CD4-positive, alpha-beta T cell treated with Interleukin-12 subunit alpha and Interleukin-12 subunit beta, for 1 hour (primary cell): ENCODE data around the gene MACF1.

Experiments used
- DNase-seq: peaks from one replicate; pipeline ENCODE4 v3.0.0-alpha.2; 2020

The MACF1 gene

DNA sequence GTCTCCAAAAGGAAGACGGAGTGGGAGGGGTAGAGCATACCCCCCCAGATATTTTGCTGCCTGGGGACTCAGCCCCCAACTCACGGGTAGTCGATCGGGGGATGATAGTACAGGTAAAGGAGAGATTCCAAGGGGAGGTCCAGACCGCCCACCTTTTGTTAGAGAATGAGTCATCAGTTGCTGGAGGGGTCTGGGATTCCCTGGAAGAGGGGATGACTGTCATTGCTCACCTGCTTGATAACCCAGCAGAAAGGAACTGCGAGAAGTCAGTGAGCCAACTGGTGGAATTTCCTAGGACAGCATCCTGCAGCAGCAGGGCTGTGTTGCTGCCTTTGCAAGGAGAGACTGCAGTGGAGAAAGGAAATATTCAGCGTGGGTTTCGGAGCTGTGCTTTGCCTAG is 64.4 kb downstream of the MACF1 start:
- DNase-seq, result no peak

DNA sequence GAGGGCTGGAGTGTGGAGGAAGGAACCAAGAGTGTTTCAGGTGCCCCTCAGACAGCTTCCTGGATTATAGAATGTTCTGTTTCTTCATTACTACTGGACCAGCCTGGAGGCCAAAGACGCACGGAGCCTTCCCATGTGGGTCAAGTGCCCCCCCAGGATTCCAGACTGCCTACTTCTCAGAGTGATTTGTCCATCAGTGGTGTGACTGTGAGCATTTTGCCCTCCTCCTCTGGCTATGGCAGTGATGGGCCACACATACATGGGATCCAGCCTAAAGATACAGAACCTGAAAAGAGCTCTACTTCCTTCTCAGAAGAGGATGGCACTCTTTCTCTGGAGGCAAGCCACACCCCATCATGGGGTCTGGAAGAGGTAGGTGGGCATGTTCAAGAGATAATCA is 64.9 kb downstream of the MACF1 start:
- DNase-seq, result no peak

DNA sequence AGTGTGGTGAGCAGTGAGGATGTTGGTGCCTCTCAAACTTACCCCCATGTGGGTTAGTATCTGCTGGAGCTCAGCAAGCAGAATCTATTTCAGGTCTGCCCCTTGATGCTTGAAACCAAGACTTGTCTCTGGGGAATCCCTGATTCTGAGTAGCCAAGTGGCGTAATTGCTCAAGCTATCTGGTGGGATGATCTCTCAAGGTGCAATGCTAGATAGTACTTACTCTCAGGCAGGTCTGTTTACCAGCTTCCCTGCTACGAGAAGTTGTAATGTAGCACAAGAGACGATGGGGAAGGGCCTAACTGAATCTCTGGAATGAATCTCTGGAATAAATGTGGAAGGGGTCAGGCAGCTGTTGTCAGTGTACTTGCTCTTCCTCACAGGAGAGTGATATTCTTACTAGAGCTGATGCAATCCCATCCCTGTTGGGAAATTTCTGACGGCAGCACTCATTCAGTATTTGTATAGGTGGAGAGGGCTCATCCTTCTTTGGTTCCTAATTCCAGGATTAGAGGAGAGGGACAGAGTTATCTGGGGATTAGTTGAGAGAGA is 65.4 kb downstream of the MACF1 start:
- no peak for DNase-seq

DNA sequence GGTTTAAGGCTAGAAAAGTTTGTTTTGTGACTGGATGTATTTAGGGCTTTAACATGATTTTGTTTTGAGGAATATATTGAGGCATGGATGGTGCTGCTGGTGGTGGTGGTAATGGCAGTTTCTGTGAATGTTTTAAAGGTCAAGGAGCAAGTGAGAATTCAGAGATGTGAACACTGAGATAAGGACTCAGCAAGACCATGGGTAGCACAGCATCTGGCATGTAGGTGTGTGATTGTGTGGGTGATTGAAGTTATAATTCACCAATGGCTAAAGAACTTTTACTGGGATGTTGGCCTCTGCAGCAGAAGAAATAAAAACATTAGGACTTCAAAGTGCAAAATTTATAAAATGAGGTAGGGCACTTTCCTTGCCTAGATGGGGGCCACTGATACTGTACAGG is 65.9 kb downstream of the MACF1 start:
- no peak for DNase-seq

DNA sequence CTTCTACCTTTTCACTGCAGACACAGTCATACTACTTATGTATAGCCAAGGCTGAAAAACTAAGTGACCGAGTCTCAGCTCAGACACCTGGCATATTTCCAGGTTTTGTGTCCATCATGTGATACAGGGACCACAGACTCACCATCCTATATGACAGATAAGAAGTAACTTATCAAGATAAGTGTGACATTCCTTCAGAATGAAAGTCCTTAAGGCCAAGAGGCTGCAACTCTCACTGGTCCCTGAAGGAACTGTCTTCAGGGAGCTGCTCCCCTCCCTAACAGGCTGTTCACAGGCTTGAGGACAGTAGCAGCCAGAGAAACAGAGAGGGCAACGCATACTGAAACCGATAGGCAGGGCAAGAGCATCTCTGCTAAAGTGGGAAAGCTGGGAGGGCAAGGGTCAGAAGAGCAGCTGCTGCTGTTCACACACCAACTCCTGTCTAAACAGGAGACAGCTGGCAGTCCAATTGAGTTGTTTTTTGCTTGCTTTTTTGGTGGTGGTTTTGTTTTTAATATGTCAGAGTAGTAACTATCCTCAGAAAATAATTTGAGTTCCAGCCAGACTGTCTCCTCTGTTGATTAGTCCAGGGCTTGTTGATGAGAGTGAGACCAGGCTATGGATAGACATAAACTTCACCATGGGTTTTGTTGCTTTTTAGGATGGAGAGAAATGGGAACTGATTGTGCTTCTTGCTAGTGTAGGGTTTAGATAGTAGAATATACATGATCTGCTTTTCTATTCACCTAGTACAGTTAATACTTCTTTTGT is 67.7 kb downstream of the MACF1 start:
- DNase-seq, result no peak

DNA sequence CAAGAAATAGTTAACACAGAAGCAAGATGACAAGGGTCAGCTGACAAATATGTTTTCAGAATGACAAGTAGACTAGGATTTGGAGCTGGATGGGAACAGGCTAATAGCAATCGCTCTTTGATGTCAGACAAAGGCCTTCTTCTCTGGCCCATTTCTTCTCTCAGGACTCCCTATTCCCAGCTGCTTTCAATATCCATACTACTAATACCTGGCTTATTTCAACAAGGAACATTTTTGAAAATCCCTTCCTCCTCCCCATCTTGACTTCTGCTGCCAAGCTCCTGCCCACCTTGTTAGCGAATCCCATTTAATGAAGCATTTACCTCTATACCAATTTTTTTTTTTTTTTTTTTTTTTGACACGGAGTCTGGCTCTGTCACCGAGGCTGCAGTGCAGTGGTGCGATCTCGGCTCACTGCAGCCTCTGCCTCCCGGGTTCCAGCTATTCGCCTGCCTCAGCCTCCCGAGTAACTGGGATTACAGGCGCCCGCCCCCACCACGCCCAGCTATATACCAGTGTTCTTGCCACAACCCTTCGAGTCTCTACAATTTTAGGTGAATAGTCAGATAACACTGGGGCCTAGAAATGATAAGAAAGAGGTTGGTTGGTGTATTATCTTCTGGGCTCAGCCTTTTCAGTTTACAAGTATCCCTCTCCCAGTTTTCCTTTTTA is 68.4 kb downstream of the MACF1 start:
- DNase-seq, result no peak

DNA sequence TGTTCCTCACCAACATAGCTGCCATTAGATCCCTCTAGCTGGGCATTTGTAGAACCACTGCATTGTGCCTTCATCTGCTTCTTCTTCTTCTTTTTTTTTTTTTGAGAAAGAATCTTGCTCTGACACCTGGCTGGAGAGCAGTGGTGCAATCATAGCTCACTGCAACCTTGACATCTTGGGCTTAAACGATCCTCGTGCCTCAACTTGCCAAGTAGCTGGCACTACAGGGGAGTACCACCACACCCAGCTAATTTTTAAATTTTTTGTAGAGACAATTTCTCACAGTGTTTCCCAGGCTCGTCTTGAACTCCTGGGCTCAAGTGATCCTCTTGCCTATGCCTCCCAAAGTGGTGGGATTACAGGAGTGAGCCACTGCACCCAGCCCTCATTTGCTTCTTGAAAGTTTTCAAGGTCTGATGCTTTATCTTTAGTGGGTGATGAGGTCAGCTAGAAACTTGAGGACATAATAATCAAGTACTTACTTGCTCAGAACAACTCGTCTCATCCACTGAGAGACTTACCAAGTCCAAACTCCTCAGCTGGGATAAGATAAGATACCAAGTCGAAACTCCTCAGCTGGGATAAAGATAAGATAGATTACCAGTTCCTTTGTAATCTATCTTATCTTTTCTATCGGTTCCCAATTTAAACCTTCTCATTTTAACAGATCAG is 71.5 kb downstream of the MACF1 start:
- no peak for DNase-seq

DNA sequence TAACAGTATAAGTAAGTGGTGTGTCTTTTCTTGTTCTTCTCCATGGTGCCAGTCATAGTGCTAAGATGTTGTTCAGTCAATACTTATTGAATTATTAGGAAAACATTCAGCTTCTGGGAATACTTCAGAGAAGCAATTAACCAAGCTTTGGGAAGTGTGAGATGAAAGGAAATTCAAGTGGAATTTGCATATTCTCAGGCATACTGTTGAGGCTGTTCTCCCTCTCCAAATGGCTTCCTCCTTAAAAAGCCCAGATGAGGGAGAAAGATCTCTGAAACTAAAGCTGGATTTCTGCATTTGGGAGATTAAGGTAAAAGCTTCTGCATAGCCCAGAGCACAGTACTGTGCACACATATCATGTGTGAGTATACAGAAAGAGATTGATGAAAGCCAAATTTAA is 73.4 kb downstream of the MACF1 start:
- no peak for DNase-seq

DNA sequence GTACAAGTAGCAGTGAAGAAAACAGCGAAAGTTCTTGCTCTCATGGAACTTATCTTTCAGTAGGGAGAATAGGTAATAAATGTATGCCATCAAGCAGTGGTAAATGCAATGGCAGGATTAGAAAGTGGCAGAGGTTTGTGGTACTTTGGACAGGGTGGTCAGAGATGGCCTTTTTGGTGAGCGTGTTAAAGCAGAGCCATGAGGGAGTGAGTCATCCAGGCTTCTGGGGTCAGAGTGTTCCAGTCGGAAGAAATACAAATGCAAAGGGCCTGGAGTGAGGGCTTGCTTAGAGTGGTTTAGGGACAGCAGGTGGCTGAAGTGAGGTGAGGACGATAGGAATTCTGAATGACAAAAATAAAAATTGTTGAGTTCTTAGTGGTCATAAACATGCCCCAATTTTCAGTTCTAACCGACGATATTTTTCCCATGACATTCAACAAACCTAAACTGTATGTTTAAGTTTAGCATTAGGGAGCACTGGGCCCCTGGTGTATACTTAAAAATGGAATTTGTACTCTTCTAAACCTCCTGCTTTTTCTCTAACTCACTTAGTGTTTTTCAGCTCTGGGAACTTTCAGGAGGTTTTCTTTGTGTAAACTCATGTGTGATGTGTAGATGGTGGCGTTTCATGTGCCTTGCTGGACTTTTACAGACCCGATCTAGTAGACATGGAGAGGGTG is 78.2 kb downstream of the MACF1 start:
- no peak for DNase-seq

DNA sequence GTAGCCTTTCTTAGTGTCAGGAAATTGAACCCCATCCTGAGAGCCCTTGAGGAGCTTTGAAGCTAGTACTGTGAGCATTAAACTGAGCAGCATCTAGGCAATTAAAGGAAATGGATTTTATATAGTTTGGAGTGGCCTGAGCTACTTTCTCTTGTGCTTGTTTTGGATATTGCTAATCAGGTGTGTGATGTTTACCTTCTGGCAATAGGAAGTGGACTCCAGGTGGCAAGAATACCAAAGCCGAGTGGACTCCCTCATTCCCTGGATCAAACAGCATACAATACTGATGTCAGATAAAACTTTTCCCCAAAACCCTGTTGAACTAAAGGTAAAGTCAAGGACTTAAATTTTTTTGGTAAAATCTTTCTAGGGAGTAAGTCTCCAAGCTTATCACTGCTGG is 79.4 kb downstream of the MACF1 start:
- DNase-seq, result no peak

DNA sequence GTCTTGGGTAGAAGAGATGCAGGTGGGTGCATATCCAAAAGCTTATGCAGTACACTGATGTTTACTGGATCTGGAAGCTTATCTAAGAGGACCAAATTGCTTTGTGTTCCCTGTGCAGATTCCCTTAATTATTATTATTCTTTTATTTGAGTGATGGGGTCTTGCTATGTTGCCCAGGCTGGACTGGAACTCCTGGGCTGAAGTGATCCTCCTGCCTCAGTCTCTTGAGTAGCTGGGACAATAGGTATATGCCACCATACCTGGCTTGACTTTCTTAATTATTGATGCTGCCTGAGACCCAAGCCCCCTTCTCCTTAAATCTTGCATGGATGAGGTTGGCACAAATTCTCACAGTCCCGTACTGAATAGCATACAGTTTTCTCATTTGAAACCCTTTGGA is 83.0 kb downstream of the MACF1 start:
- no peak for DNase-seq

DNA sequence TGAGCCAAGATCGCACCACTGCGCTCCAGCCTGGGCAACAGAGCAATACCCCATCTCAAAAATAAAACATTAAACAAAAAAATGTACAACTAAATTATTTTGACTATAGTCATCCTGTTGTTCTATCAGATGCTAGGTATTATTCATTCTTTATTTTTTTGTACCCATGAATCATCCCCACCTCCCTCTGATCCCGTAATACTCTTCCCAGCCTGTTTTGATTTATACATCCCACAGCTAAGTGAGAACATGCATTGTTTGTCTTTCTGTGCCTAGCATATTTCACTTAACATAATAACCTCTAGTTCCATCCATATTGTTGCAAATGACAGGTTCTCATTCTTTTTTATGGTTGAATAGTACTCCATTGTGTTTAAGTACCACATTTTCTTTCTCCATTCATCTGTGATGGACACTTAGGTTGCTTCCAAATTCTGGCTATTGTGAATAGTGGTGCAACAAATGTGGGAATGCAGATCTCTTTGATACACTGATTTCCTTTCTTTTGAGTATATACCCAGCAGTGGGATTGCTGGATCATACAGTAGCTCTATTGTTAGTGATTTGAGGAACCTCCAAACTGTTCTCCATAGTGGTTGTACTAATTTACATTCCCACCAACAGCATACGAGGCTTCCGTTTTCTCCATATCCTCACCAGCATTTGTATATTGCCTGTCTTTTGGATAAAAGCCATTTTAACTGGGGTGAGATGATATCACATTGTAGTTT is 84.4 kb downstream of the MACF1 start:
- DNase-seq, result no peak

DNA sequence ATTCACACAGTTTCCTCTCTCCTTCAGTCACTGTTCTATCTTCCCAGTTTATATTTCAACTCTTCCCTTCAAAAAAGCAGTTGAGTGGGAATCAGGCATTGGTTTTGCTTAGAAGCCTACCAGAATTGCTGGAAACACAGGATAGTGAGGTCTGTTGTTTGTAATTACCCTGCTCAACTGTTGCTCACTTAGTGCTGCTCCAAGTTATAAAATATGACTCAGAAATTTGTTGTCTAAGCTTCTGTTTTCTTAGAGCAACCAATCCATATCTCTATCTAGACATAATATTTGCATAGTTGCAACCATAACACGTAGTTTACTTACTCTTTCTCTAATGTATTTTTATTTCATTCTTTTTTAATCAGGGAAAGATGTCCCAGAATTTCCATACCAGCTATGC is 87.9 kb downstream of the MACF1 start:
- no peak for DNase-seq

DNA sequence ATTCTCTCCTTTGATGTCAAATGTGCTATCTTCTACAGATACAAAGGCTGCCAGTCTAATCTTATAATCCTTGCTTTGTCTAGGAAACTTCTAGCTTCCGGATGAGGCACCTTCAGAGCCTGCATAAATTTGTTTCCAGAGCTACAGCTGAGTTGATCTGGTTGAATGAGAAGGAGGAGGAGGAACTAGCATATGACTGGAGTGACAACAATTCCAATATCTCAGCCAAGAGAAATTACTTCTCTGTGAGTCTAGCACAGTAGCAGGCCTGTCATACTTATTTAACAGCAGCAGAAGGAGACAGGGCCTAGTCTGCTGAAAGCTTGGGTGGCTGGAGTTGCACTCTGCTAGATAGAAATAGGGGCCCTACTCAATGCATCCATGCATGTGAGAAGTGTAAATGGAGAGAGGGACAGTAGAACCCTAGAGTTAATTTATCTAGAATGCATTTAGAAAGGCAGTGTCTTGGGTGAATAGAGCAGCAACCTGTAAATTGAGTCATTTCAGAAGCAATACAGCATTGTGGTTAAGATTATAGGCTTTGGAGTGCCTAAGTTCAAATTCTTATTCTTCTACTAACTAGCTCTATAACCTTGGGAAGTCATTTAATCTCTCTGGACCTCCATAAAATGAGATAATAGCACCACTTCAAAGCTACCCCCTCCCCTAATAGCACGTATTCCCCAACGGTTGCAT is 89.0 kb downstream of the MACF1 start:
- DNase-seq, result no peak

DNA sequence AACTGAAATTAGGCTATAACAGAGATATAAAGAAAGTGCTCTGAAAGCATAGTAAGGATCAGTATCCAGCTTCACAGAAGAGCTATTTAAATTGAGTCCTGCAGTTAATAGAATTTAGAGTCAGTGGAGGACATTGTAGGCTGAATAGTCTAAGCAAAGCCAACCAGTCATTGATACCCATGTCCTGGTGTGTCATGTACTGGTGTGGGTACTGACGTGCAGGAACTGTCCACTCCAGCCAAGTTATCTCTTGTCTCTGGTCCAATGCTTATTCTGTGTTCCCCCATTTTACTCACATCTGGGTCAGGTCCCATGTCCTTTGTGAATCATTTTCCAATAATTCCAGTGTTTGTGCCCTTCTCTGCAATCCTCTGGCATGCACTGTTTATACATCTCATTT is 90.0 kb downstream of the MACF1 start:
- DNase-seq, result no peak

DNA sequence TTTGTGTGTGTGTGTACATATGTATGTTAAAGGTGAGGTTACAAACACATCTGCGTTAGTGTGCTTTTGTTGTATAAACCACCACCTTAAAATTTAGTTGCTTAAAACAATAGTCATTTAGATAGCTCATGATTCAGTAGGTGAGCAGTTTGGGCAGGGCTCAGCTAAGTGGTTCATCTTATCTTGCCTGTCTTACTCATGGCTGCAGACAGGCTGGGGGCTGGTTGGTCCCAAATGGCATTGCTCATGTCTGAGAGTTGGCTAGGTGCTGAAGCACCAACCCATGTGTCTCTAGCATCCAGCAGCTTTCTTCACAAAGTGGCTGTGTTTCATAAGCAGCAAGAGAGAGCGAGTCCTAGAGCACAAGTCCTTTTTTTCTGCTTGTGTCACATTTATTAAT is 91.4 kb downstream of the MACF1 start:
- no peak for DNase-seq

DNA sequence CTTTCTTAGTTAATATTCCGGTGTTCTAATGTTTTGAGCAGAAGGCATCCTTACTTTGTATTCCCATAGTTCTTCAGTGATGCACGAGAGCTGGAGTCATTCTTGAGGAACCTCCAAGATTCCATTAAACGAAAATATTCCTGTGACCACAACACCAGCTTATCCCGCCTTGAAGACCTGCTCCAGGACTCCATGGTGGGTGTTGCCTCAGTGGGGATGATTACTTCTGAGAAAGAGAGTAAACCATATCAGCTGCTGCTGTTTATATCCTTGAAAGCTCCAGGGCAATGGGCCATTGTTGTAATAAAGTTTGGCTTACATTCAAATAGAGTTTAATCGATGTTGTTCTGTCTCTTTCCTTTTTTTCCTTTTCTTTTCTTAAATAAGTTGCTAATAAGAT is 93.1 kb downstream of the MACF1 start:
- DNase-seq, result no peak

DNA sequence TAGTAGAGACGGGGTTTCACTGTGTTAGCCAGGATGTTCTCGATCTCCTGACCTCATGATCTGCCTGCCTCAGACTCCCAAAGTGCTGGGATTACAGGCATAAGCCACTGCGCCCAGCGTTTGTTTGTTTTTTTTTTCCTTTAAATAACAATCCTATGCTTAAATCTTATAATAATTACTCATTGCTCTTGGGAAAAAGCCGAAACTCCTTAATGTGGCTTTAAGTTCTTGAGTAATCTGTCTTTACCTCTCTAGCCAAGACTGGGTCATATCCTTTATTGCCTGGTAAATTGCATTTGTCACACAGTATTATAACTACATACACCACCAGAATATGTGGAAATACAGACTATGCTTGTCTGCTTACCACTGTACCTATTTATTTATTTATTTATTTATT is 97.1 kb downstream of the MACF1 start:
- no peak for DNase-seq

DNA sequence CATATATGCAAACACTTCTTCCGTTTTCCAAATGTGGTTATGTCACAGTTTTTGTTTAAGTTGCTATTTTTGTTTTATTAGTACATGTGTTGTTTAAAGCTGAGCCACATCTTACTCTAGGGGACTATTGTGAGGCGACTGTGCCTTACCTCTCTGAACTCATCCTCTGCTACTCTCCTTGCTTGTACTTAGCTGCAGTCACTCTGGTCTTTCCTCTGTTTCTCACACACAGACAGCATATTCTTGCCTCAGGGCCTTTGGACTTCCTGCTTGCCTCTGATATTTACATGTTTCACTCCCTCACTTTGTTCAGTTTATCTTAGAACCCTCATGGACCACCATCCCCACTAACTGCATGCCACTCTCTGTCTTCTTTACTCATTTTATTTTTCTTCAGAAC is 101.1 kb downstream of the MACF1 start:
- no peak for DNase-seq

DNA sequence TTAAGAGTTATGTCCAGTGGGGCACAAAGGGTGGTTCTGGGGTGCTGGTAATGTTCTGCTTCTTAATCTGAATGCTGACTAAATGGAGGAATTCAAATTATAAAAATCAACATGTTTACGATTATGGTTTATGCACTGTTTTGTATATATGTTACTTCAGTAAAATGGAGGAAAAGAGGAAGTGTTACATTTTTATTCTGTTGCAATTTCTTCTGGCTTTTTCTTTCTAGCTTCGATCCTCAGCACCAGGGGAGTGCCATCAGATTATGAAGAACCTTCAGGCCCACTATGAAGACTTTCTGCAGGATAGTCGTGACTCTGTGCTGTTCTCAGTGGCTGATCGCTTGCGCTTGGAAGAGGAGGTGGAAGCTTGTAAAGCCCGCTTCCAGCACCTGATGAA is 105.5 kb downstream of the MACF1 start:
- no peak for DNase-seq

DNA sequence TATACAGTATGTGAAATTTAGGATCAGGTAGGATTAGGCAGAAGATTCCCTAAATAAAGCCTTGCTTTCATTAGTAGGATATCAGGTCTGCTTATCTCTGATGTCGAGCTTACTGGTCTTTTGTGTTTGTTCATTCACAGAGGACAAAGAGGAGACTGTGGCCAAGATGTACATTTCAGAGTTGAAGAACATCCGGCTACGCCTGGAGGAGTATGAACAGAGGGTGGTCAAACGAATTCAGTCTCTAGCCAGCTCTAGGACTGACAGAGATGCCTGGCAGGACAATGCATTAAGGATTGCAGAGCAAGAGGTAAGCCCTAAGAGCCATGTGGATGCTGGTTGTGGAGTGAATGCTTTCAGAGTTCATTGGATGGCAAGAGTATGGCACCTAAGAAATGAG is 106.2 kb downstream of the MACF1 start:
- no peak for DNase-seq

DNA sequence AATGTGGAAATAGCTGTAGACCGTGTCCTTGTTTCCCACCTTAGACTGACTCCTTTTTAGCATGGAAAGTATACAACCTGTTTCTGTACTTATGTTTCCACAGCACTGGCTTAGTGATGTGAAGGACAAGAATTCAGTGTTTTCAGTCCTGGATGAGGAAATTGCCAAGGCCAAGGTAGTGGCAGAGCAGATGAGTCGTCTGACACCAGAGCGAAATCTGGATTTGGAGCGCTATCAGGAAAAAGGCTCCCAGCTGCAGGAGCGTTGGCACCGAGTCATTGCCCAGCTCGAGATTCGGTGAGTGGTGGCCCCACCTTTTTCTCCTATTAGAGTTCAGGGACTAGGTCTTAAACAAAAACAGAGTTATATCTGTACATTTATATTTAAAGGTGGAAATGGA is 112.6 kb downstream of the MACF1 start:
- DNase-seq, result no peak
